GM12875 (cell line): ENCODE results near the gene SLC26A6.

Experiments
- H3K4me3 ChIP-seq: one replicate; pipeline ENCODE4 v1.5.1; 2011; ENCODE audit warnings: low read depth, low read length, control low read depth
- CTCF ChIP-seq: IDR thresholded peaks from 2 replicates; pipeline ENCODE4 v1.5.1; 2011; ENCODE audit warnings: low read depth, mild to moderate bottlenecking, control low read depth, inconsistent platforms, low read length, moderate library complexity, borderline replicate concordance; ENCODE audit not compliant: insufficient read depth

SLC26A6 gene

GRCh38 chr3:48598323-48599076, 36.8 kb downstream of the SLC26A6 start:
- TF ChIP-seq CTCF = no peak
- H3K4me3 ChIP-seq = no peak overlapping the region

- no peak overlapping the region for H3K4me3 ChIP-seq
- no peak for TF ChIP-seq CTCF
These were observed 37.9 kb downstream of the SLC26A6 start for GRCh38 chr3:48597408-48597800.

DNA sequence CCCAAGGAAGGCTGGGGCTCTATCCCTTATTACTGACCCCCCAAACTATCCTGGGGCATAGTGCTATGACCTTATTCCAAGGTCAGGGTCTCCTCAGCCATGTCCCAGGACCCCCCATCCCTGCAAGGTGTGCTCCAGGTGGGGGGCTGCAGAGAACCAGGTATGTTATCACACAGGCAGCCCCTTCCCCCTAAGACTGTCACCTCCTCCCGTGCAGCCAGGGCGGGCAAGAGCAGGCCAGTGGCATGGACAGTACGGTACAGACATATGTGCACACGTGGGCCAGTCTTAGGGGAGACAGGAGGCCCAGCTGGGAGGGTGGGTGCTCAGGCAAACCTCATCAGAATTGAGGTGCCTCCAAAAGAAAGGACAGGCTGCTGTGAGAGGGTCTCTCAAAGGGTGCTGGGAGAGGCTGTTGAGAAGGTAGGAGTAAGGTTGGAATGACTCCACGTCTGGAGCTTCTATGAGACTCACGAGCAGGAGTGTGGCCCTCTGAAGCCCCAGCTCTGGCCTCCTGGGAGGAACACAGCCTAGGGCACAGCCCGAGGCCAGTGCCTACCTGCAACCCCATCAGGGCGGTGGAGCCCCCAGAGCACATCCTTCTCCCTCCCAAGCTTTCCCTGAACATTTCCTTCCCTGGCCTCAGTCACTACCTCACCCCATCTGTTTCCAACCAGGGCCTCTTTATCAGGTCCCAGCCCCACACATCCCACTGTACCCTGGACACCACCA, 38.4 kb downstream of the SLC26A6 start:
- TF ChIP-seq CTCF = no peak
- no peak overlapping the region for H3K4me3 ChIP-seq

- no peak for TF ChIP-seq CTCF
- H3K4me3 ChIP-seq = no peak overlapping the region
These were observed 39.1 kb downstream of the SLC26A6 start for GRCh38 chr3:48596157-48596556.

- H3K4me3 ChIP-seq = no peak overlapping the region
- no peak for TF ChIP-seq CTCF
These were observed 39.6 kb downstream of the SLC26A6 start for GRCh38 chr3:48595526-48596121.

DNA sequence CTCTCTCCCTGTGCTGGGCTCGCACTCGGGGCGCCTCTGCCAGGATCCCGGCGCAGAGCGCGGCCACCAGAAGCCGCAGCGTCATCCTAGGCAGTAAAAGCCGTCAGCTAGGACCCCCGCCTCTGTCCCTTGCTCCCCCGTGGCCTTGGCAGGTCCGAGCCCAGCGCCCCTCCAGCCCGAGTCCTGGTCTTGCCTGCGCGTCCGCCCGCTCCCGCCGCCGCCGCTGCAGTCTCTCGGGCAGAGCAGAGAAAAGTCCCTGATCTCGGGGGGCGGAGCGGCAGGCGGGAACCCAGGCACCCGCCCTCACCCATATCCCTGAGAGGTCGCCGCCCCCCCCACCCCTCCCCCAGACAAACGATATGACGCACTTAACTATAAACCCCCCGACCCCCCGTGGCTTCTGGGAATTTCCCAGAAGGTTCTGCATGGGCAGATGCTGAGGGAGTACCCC, 40.2 kb downstream of the SLC26A6 start, which contains the start of gene COL7A1:
Gene COL7A1, minus strand, starts transcription at position 255 of the 451 bp plus-strand sequence. Its CDS starts 170 bp downstream, at position 85.
- H3K4me3 ChIP-seq = no peak within 1 kb of the TSS
- no peak for TF ChIP-seq CTCF
